SW 1271 (cell line): ENCODE results near the gene CACYBP.
A peak's percentile ranks its signal among the peaks of the same experiment; 100 is the strongest.
"Not testable (repeated sequence)": the region's sequence is repeated elsewhere in the genome, so short reads cannot be mapped to it uniquely, and the experiment has no call there.

Experiments used
- DNase-seq, 2 experiments: peaks; one replicate each; lab custom pipeline; 2025; lab: John Stamatoyannopoulos, UW

CACYBP gene

DNA sequence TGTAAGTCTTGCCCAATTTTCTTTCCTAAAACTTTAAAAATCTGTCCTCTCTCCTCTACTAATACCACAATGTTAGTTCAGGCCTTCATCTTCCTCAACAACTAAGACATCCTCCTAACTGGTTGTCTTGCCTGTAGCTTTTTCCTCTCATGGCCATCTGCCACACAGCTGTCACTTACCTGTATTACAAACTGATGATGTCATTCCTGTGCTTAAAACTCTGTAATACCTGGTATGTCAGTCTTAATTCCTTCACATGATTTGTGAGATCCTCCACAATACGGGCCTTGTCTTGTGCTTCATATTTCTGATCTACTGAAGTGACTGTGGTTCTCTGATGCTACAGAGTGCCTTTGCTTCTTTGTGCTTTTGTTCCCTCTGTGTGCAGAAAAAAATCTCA lies 13.7 kb downstream of the CACYBP start:
- DNase-seq: no peak

DNA sequence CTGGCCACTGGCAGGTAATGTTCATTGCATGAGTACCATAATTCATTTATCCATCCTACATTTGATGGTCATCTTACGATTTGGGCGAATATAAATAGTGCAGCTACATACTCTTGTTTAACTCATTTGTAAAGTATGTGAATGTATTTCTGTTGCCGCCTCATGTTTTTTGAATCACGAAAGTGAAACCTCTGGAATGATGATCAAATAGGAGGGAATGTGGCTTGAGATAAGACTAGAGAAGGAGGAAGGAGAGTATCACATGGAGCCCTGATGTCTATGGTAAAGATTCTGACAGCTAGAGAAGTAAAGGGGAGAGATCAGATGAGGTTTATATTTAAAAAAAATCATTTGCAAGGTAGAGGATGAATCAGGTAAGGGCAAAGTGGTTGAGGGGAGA lies 15.5 kb downstream of the CACYBP start:
- no peak for DNase-seq

DNA sequence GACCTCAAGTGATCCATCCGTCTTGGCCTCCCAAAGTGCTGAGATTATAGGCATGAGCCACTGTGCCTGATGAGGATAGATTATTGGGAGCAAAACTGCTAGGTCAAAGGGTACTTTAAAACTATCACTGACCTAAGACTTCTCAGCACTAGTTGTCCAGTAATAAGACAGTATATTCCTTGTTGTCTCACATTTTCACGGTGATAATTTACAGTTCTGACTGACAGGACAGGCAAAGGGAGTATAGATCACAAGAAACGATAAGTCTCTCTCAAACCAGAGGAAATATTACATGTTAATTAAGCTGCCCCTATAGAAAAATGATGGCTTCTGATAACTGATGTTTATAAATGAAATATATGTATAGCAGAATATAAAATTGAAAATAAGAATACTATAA lies 19.8 kb downstream of the CACYBP start:
- no peak for DNase-seq

DNA sequence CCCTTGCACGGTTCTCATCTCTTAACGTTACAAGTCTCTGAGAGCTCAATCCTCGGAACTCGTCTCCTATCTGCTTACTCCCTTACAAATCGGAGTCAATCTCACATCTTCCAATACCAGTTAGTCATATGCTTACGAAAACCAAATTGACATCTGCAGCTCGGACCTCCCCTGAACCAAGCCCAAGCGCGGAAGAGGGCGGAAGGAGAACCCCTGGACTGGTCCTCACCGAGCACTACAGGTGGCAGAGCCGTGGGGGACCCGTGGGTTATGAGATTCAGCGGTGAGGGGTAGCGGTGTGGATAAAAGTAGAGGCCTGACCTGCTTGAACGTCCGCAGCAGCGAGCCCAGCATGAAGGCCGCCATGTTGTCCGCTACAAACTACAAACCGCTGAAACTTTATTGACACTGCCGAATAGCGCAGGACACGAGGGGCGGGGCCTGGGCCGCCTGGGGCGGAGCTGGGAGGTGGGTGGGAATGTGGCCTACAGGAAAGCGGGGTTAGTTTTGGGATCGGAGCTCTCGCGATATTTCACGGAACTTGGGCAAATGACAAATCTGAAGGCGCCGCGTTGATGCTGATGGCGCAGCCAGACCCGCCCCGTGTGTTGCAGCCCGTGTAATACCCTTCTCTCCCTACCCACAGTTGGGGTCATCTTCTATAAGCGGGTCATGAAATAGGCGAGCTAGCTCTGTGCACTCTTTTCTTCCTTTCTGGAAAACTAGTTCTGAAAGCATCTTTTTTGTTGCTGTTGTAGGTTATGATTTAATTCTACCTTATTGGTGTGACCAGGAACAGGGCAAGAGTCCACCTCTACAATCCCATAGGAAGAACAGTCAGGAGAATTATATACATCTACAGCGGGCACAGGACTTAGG lies 23.5 kb downstream of the CACYBP start, which contains the start of gene MRPS14:
MRPS14 (minus strand) TSS at position 383 of the 879 bp plus-strand sequence; CDS start at position 366, 17 bp downstream.
- peak; percentile 82 to 90 for DNase-seq

DNA sequence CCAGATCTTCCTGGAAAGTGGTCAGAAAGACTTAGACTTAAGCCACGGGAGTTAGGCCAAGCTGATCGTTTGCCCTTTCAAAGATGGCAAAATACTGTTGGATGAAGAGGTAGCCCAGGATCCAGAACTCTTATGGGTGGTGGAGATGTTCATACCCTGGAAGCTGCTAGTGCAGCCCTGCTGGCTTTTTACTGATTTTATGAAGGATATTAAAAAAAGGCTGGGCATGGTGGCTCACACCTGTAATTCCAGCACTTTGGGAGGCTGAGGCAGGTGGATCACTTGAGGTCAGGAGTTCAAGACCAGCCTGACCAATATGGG lies 24.1 kb downstream of the CACYBP start:
- not testable (repeated sequence) for DNase-seq

DNA sequence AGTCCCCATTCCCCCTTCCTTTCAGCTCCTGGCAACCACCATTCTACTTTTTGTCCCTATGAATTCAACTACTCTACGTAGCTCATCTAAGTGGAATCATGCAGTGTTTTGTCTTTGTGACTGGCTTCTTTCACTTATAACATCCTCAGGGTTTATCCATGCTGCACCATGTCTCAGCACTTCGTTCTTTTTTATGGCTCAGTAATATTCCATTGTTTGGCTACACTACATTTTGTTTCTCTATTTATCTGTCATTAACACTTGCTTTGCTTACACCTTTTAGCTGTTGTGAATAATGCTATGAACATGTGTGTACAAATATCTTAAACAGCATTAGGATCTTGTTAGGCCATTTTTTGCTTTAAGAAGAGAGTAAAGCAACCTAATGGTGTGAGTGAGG lies 25.0 kb downstream of the CACYBP start:
- DNase-seq: no peak

DNA sequence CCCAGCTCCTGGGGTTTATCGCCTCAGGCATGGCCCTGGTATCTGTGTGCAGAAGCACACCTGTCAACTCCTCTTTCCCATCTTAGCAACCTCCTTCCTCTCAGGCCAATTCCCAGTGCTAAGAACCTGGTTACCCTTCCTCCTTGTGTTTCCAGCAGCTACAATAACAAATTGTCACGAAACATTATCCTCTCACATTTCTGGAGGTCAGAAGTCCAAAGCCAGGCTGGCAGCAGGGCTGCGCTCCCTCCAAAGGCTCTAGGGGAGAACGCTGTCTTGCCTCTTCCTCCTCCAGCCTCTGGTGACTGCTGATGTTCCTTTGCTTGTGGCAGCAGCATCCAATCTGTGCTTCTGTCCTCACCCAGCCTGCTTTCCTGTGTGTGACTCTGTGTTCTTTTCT lies 34.2 kb downstream of the CACYBP start:
- no peak for DNase-seq

DNA sequence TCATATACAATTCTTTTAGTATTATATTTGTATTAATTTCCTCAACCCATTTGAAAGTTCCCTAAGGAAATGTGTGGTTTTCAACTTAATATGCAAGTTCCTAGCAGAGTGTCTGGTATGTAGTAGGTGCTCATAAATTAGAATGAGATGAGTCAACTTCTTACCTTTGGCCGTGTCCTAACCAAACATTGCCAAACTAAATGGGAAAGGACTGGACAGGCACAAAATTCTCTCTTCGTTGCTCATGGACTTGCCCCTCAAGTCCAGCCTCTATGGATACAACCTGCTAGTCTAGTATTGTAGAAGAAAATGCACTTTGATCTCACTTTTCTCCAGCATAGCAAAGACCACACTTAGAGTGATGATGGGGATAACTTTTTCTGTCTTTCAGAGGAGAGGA lies 35.0 kb downstream of the CACYBP start:
- no peak for DNase-seq

DNA sequence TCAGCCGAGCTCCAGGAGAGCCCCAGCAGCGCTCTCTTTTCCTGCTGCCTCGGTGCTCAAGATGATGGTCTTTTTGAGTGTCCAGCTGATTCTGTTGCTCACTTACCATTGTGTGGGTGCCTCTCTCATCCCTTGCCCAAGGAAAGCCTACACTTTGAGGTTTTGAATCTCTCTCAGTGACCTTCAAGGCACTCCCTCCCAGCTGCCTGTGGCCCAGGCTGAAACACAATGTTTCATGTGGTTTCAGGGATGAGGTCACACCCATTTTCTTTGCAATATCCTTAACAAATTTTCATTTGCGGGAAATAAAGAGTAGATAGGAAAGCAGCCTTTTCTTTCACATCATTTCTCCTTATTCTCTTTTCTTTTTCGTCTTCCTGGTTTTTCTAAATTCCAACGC lies 36.1 kb downstream of the CACYBP start:
- DNase-seq: no peak

DNA sequence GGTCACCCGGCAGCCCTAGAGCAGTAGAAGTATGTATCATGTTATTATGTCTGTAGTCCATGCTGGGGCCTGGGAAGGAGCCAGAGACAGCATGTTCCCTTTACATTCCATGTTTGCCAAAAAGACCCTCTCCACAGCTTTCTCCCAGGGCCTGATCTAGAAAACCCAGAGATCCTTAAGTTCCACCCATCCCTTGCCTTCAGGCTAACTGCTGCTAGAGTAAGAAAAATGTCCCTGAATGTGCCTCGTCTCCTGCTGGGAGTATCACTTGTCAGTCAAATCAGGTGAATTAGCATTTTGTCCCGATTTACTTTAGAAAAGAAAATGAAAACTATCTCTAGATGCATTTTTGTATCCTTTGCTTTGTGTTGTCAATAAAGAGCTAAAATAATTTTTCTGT lies 36.7 kb downstream of the CACYBP start:
- DNase-seq: no peak

DNA sequence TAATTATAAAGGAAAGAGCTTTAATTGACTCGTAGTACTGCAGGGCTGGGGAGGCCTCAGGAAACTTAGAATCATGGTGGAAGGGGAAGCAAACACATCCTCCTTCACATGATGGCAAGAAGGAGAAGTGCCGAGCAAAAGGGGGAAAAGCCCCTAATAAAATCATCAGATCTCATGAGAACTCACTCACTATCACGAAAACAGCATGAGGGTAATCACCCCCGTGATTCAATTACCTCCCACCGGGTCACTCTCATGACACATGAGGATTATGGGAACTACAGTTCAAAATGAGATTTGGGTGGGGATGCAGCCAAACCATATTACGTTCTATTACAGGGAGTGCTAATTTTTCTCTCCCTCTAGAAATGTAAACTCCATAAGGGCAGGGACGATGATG lies 37.7 kb downstream of the CACYBP start:
- DNase-seq: no peak

DNA sequence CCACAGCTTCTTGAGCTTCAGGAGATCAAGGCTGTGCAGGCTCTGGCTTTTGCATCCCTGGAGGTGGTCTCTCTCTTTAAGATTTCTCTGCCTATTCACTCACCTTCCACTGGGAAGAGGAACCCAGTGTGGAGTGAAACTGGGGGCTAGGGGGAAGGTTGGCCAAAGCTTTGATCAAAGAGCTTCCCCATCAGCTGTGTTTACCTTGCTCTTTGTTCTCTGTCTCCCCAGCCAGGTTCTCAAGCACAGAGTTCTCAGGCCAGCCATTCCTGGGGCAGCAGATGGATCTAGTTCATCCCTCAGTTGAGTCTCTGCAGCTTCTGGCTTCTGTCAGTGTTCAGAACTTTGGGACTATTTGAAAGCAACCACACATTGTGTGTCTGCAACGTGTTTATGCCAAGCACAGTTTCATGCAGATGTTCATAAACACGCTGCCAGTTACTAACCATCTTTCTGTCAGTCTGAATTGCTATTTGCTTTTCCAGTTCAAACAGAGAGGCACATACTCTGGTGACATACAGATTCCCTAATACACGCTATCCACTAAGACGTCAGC lies 40.7 kb downstream of the CACYBP start:
- DNase-seq: no peak

DNA sequence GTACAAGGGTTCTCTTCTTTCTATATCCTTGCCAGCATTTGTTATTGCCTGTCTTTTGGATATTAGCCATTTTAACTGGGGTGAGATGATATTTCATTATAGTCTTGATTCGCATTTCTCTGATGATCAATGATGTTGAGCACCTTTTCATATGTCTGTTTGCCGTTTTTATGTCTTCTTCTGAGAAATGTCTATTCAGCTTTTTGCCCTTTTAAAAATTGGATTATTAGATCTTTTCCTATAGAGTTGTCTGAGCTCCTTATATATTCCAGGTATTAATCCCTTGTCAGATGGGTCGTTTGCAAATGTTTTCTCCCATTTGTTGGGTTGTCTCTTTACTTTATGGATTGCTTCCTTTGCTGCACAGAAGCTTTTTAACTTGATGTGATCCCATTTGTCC lies 42.9 kb downstream of the CACYBP start:
- DNase-seq: no peak

DNA sequence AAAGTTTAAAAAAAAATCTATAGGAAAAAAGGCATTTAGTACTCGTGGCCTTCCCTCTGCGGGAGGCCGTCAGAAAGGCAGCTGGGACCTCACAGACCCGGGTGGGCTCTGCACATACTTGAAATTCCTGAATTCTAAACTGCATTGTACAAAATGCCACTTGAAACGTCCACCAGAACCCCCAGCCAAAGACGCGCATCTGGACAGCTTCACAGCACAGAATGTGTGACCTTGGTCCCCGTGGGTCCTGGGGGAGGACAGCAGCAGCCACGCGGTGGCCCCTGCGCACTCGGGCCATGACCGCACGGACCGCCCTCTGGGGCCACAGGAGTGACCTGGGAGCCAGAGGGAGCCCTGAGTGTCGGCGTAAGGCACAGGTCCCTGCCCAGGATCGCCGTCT lies 44.1 kb downstream of the CACYBP start:
- no peak for DNase-seq

DNA sequence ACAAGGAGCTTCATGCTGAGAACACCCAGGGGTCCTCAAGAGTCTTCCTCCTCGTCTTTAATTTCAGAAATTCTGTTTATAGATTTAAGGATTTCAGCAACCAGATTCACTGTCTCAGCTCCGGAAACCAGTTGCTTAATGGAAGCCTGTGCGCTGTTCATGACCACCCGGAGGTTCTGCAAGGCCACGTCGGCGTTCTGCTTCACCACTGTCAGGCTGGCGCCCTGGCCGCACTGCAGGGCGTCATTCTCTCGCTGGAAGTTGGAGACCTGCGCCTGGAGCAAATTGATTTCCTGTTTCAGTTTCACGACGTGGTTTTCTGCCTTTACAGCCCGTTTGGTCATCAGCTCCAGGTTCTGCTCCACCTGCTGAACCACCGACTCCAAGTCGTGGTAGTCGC lies 44.8 kb downstream of the CACYBP start:
- not testable (repeated sequence) for DNase-seq

DNA sequence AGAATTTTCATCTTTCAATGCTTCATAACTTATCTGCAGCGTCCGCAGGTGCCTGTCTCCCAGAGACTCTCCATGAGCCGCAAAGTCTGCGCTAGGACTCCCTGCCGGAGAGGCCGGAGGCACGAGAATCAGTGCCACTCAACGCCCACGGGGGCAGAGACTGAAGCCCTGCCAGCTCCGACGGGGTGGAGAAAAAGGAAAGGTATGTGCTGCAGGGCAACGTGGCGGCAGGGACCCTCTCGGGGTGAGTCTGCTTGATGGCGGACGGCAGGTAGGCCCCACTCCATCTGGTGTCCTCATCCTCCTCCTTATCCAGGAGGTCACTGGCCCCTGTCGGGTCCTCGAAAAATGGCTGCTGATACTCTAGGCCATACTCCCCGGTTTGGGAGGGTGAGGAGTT lies 45.4 kb downstream of the CACYBP start:
- no peak for DNase-seq

DNA sequence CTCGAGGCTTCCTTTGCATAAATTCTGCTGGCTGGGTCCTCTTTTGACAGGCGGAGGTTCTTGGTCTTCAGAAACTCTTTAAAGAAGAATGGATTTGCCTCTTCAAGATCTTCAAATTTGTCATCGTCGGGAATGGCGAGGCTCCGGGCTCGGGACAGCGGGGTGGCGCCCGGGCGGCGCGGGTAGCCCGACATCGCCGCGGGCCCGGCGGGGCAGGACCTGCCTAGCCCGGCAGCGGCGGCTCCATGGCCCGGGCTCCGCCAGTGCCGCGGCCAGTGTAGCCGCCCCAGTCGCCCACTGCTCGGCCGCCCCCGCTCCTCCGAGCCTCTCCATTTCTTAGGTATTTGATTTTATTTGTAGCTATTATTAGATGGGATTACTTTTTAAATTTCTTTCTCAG lies 45.8 kb downstream of the CACYBP start:
- DNase-seq: no peak

DNA sequence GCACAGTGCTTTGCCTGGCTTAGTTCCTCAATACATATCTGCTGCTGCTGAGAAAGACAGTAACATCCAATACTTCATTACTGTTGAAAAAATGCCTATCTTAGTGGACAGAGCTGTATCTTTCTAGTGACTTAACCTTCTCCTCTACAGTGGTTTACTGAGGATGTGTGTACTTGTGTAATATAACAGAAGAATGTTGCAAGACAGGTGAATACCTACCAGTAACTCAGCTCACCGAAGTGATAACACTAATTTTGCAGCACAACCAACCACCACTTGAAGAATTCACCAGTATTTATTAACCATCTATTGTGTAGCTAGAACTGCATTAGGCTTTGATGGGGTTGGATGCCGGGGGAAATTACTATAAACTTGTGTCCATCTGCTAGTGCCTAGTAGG lies 51.2 kb downstream of the CACYBP start:
- no peak for DNase-seq

DNA sequence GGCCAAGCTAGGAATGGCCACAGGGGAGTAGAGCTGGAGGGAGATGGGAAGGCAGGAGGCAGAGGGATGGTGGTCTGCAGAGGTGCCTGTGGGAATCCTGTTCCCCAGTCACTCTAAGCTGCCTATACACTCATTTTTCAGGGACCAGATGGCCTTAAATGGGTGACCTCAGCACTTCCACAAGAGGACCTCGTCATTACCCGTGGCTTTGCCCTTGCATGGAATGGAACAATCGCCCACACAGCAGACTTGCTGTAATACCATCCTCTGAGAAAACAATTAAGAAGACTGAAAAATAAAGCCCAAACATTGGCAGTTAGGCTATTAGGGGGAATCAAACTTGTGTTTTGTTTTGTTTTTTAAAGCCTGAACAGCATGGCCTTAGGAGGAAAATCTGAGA lies 55.0 kb downstream of the CACYBP start:
- DNase-seq: no peak
